ENCODE data around the gene SLC25A24.

The SLC25A24 gene

DNA sequence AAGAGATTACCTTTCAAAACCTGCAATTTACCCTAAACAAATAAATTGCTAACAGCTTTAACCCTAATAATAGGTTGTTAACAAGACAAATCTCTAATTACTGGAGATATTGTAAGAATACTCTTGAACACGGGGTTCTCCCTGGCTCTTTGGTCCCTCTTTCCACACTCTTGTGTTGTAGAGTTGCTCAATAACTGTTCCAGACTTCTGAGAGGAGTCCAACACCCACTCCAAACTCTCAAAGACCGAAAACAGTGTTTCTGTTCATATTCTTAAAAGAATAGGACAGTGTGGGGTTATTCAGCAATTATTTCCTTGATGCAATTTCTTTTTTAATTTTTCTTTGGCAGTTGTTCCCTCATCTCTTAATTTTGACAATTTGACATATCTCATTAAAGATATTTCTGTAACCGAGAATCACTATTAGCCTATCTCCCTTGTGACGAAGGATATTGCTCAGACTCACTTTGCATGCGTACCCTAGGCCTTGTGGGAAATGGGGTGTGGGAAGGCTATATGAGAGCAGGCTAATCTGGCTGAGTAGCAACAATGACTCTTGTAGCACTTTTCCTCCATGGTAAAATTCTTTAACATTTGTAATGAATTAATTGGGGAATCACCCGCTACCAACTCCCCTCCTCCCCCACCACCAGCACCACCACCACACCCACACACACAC lies 90.7 kb downstream of the SLC25A24 start:
- TF ChIP-seq, protein P1, sequence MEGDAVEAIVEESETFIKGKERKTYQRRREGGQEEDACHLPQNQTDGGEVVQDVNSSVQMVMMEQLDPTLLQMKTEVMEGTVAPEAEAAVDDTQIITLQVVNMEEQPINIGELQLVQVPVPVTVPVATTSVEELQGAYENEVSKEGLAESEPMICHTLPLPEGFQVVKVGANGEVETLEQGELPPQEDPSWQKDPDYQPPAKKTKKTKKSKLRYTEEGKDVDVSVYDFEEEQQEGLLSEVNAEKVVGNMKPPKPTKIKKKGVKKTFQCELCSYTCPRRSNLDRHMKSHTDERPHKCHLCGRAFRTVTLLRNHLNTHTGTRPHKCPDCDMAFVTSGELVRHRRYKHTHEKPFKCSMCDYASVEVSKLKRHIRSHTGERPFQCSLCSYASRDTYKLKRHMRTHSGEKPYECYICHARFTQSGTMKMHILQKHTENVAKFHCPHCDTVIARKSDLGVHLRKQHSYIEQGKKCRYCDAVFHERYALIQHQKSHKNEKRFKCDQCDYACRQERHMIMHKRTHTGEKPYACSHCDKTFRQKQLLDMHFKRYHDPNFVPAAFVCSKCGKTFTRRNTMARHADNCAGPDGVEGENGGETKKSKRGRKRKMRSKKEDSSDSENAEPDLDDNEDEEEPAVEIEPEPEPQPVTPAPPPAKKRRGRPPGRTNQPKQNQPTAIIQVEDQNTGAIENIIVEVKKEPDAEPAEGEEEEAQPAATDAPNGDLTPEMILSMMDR (conservative IDR thresholded peaks at IDR 0.05; ENCODE audit: low read length): no peak
- no peak overlapping the region for H3K4me3 ChIP-seq (ENCODE audit: low read length)
- no peak for DNase-seq (ENCODE audit: low read depth)

DNA sequence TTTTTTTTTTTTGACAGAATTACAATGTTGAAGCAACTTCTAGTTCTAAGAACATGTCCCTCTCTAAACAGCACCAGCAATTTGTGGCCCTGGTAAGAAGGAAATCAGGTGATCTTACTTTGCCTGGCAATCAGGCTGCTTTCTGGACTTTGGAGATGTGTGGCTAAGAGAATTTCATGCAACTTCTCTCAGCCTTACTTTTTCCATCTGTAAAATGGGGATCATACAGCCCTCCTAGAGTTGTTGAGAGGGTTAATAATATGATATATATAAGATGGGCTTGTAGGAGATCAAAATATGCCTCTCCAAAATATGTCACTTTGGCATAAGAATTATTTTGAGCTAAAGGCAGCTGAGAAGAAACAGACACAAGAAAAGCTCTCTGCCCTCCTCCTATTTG lies 92.0 kb downstream of the SLC25A24 start:
- no peak overlapping the region for H3K4me3 ChIP-seq (ENCODE audit: low read length)
- no peak for DNase-seq (ENCODE audit: low read depth)
- TF ChIP-seq, protein P1 (conservative IDR thresholded peaks at IDR 0.05; ENCODE audit: low read length): no peak

DNA sequence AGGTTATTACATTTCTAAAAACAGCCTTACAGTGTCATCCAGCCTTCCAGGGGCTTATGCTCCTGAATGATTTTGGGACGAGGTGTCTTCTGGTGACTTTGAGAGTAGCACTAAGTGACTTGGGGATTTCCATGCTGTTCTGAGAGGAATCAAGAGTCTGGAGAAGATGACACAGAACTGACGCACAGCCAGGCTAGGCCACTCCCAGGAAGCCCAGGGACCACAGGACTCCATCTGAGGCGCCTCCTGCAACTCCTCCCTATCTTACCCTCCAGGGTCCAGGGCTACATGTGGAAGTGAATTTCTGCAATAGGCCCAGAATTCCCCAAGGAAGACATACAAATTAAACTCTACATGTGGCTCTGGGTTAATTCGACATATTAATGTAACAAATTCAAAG lies 92.5 kb downstream of the SLC25A24 start:
- TF ChIP-seq, protein P1 (conservative IDR thresholded peaks at IDR 0.05; ENCODE audit: low read length): no peak

DNA sequence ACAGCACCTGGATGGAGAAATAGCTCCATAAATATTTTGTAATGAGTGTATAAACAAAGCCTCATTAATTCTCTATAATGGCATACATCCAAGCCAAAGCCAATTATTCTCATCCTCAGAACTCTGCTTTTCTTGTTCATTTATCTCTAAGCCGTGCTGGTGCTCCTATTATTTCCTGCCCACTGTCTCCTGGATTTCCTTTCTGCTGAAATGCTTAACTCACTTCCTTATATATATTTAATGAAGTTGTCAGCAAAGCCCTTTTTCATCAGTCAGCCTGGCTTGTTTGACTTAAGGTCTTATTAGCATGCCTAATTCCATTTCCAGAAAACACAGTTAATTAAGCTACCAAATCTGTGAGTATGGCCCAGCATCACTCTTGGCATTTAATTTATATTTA lies 93.4 kb downstream of the SLC25A24 start:
- TF ChIP-seq, protein P1 (conservative IDR thresholded peaks at IDR 0.05; ENCODE audit: low read length): no peak
- H3K4me3 ChIP-seq (ENCODE audit: low read length): no peak overlapping the region
- DNase-seq (ENCODE audit: low read depth): no peak

More for the DNA sequence above, 92.5 kb downstream of the SLC25A24 start:
- no peak overlapping the region for H3K4me3 ChIP-seq (ENCODE audit: low read length)
- DNase-seq (ENCODE audit: low read depth): peak; percentile 47

DNA sequence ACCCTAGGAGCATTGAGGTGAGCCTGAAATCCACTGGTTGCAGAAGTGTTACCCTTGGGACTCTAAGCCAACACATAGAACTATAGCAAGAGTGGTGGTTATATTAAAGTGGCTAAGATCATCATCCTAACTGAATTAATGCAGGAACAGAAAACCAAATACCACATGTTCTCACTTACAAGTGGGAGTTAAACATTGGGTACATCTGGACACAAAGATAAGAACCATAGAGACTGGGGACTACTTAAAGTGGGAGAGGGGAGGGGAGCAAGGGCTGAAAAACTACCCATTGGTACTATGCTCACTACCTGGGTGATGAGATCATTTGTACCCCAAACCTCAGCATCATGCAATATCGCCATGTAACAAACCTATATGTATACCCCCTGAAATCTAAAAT lies 100.0 kb downstream of the SLC25A24 start:
- no peak for DNase-seq (ENCODE audit: low read depth)
- TF ChIP-seq, protein P1 (conservative IDR thresholded peaks at IDR 0.05; ENCODE audit: low read length): no peak
- H3K4me3 ChIP-seq (ENCODE audit: low read length): no peak overlapping the region

DNA sequence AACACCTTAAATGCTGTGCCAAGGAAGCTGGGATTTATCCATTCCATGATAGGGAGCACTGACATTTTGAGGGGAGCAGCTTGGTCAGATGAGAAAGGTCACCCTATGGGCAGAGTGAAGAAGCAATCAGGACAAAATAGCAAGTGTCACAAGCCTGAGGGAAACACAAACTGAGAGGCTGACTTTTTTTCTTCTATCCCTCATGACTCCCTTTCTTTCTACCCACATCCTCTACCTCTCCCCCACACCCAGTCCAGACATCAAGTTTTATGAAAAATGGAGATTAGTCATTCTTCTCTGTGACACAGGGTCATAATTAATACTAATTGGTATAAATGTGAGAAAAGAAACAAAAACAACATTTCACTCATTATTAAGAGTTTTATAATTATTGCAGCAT lies 103.1 kb downstream of the SLC25A24 start:
- no peak for DNase-seq (ENCODE audit: low read depth)
- TF ChIP-seq, protein P1 (conservative IDR thresholded peaks at IDR 0.05; ENCODE audit: low read length): no peak
- H3K4me3 ChIP-seq (ENCODE audit: low read length): no peak overlapping the region

DNA sequence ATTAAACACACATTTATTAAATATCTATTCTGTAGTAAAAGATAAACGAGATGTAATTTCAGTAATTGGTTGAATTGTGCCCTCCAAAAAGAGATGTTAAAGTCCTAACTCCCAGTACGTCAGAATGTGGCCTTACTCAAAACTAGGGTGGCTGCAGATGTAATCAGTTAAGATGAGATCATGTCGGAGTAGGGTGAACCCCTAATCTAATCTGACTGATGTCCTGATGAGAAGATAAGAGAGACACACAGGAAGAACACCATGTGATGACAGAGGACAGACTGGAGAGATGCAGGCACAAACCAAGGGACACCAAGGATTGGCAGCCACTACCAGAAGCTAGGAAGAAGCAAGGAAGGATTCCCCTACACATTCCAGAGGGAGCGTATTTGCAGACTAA lies 104.1 kb downstream of the SLC25A24 start:
- H3K4me3 ChIP-seq (ENCODE audit: low read length): no peak overlapping the region
- TF ChIP-seq, protein P1 (conservative IDR thresholded peaks at IDR 0.05; ENCODE audit: low read length): no peak
- no peak for DNase-seq (ENCODE audit: low read depth)
